Mucosa of stomach (tissue), 1 donor: ENCODE measurements around the gene MGRN1.
A peak's percentile ranks its signal among the peaks of the same experiment; 100 is the strongest.

Experiments
- H3K27me3 ChIP-seq: one replicate; pipeline ENCODE4 v1.7.0; 2013; ENCODE audit warnings: mild to moderate bottlenecking, low read length; ENCODE audit not compliant: control insufficient read depth, insufficient read depth
- H3K36me3 ChIP-seq: one replicate; pipeline ENCODE4 v1.7.0; 2013; ENCODE audit warnings: low read length; ENCODE audit not compliant: control insufficient read depth, insufficient read depth
- H3K4me1 ChIP-seq: one replicate; pipeline ENCODE4 v1.7.0; 2013; ENCODE audit warnings: mild to moderate bottlenecking, low read length; ENCODE audit not compliant: control insufficient read depth, insufficient read depth
- H3K4me3 ChIP-seq: one replicate; pipeline ENCODE4 v1.7.0; 2013; ENCODE audit warnings: low read length
- H3K9ac ChIP-seq: one replicate; pipeline ENCODE4 v1.7.0; 2013; ENCODE audit warnings: mild to moderate bottlenecking, low read length, moderate library complexity
- H3K9me3 ChIP-seq: one replicate; pipeline ENCODE4 v1.7.0; 2013; ENCODE audit warnings: mild to moderate bottlenecking, low read length, moderate library complexity; ENCODE audit not compliant: control insufficient read depth
- donor health status: Pancreatic carcinoma.

MGRN1 gene

GRCh38 chr16:4706871-4707270 lies 82.2 kb downstream of the MGRN1 start:
- no peak overlapping the region for H3K4me3 ChIP-seq
- no peaks in the 10 kb centered on the region for H3K9me3 ChIP-seq
- no peaks in the 10 kb centered on the region for H3K27me3 ChIP-seq
- peaks cover 3% of the 10 kb centered on the region for H3K4me1 ChIP-seq
- H3K9ac ChIP-seq, result no peak overlapping the region
- no peaks in the 10 kb centered on the region for H3K36me3 ChIP-seq

DNA sequence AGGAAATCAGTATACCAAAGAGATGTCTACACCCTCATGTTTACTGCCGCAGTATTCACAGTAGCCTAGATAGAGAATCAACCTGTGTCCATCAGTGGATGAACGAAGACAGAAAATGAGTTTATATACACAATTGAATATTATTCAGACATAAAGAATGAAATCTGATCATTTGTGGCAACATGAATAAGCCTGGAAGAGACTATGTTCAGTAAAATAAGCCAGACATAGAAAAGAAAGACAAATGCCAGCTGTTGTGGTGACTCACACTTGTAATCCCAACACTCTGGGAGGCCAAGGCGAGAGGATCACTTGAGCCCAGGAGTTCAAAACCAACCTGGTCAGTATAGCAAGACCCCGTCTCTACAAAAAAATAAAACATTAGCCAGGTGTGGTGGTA lies 84.9 kb downstream of the MGRN1 start:
- Histone ChIP-seq H3K9me3 (no peaks in the 10 kb centered on the region), H3K27me3 (no peaks in the 10 kb centered on the region), H3K4me1 (no peaks in the 10 kb centered on the region), H3K4me3 (no peak overlapping the region), H3K36me3 (no peaks in the 10 kb centered on the region), H3K9ac (no peak overlapping the region)

DNA sequence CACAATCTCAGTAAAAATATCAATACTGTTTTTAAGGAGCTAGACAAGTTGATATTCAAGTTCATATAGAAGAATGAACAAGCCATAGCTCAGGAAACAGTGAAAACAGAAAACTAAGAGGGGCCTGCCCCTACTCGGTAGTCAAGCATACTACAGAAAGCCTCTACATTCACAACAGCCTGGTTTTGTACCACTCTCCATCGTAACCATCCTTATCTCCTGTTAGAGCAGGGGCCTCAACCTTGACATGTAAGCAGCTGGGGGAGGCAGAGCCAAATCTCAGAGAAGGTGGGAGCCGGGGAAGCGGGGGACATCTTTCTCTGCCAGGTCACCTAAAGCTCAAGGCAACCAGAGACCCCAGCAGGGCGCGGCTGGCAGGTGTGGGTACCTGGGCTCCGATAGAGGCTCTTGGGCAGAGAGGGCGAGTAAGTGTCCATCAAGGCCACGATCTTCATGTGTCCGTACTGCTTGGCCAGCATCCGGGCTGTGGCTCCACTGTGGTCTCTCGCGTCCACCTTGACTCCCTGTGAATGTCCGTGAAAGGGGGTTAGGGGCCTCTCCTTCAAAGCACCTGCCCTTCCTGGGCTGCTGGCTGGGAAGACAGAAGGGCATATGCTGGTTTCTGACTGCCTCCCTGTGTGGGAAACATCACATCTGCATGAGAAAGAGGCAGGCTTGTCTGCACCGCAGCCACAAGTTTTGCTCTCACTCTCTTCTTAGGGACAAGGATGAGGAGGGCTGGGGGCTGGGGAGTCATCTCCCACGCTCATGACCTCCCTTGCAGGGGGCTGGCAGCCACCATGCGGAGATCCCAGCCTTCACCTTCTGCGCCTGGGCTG lies 89.3 kb downstream of the MGRN1 start:
- no peak overlapping the region for H3K9ac ChIP-seq

DNA sequence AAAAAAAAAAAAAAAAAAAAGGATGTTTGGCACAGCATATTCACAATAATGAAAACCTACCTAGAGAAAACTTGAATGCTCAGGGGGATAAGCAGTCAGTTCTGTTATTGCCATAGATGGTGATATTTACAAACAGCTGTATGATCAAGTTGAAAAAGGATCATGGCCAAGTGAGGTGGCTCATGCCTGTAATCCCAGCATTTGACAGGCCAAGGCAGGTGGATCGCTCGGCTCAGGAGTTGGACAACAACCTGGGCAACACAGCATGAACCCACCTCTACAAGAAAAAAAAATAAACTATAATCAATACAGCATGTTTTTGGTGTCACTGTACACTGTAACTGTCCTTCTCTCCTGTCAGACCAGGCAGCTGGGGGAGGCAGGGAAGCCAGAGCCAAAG lies 90.4 kb downstream of the MGRN1 start:
- H3K9ac ChIP-seq, result no peak overlapping the region
- no peaks in the 10 kb centered on the region for H3K27me3 ChIP-seq
- no peaks in the 10 kb centered on the region for H3K4me1 ChIP-seq
- no peaks in the 10 kb centered on the region for H3K36me3 ChIP-seq
- H3K9me3 ChIP-seq, result no peaks in the 10 kb centered on the region
- no peak overlapping the region for H3K4me3 ChIP-seq

More for the DNA sequence above, 89.3 kb downstream of the MGRN1 start:
- Histone ChIP-seq H3K4me3 (no peak overlapping the region), H3K4me1 (no peaks in the 10 kb centered on the region), H3K9me3 (no peaks in the 10 kb centered on the region), H3K27me3 (no peaks in the 10 kb centered on the region), H3K36me3 (no peaks in the 10 kb centered on the region)

DNA sequence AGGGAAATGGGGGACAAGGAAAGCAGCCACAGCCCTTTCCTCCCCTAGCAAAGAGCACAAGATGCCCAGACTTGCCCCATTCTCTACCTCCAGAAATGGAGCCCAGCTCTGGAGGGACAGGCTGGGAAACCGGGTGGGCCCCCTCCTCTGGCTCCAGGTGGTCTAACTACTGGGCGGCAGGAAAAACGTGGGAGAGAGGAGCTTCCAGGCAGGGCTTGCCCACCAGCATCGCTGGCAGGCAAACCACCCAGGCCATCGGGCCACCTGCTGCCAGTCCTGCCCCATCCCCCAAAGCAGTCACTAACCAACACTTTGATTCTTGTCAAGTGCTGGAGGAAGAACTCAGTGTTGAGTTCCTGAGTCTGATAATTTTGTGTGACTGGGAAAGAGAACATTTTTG lies 93.8 kb downstream of the MGRN1 start:
- Histone ChIP-seq H3K27me3 (no peaks in the 10 kb centered on the region), H3K9me3 (no peaks in the 10 kb centered on the region), H3K4me1 (no peaks in the 10 kb centered on the region), H3K4me3 (no peak overlapping the region), H3K36me3 (no peaks in the 10 kb centered on the region), H3K9ac (no peak overlapping the region)

GRCh38 chr16:4723071-4723767 lies 98.6 kb downstream of the MGRN1 start:
- Histone ChIP-seq H3K9ac (no peak overlapping the region), H3K4me3 (no peak overlapping the region), H3K36me3 (no peaks in the 10 kb centered on the region), H3K9me3 (no peaks in the 10 kb centered on the region), H3K27me3 (no peaks in the 10 kb centered on the region), H3K4me1 (no peaks in the 10 kb centered on the region)

DNA sequence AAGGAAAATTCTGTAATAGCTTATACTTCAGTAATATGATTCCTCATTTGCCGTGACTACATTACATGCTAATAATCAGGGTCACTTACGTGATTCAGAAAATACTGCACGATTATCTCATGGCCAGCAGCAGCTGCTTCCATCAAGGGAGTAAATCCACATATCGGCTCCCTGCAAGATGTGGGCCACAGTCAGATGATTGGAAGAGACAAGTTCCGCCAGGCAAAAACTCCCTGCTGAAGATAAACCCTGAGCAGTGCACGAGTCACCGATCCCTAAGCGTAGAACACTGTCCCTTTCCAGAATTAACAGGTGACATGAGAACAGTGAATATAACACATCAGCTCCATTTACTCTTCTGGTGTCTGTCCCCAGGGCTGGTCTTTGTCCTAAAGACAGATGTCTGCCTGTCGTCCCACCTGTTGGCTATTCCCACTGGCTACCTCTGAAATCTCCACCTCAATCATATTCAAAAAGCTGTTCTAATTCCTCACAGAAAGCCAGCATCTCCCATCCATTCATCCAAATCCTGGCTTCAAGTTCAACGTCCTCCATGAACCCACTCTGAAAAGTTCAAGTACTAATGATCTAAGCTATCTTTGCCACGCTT lies 100.1 kb downstream of the MGRN1 start:
- no peak overlapping the region for H3K4me3 ChIP-seq
- no peaks in the 10 kb centered on the region for H3K36me3 ChIP-seq
- no peaks in the 10 kb centered on the region for H3K27me3 ChIP-seq
- H3K9me3 ChIP-seq, result no peaks in the 10 kb centered on the region
- H3K4me1 ChIP-seq, result no peaks in the 10 kb centered on the region
- H3K9ac ChIP-seq, result no peak overlapping the region

- Histone ChIP-seq H3K36me3 (no peaks in the 10 kb centered on the region), H3K4me3 (no peak overlapping the region), H3K27me3 (no peaks in the 10 kb centered on the region), H3K9me3 (no peaks in the 10 kb centered on the region), H3K9ac (no peak overlapping the region), H3K4me1 (no peaks in the 10 kb centered on the region)
Observed at GRCh38 chr16:4726616-4727015, 102.0 kb downstream of the MGRN1 start.

DNA sequence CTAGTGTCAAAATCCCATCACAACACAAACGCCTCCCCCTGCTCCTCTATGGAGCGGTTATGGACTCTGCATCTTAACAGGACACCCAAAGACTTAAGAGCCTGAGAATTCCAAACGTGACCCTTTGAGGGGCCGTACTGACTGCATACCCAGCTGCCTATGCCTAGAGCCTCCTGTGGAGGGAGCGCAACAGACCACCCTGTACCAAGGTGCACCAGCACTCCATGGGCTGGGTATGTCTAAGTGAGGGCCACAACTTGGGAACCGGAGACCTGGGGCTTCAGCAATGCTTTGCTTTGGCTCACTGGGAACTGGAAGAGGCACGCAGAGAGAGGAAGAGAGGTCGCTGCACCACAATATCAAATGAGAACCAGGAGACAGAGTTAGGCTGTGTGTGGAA lies 104.0 kb downstream of the MGRN1 start:
- Histone ChIP-seq H3K36me3 (no peaks in the 10 kb centered on the region), H3K9me3 (no peaks in the 10 kb centered on the region), H3K4me3 (no peak overlapping the region), H3K9ac (no peak overlapping the region), H3K4me1 (no peaks in the 10 kb centered on the region), H3K27me3 (no peaks in the 10 kb centered on the region)

DNA sequence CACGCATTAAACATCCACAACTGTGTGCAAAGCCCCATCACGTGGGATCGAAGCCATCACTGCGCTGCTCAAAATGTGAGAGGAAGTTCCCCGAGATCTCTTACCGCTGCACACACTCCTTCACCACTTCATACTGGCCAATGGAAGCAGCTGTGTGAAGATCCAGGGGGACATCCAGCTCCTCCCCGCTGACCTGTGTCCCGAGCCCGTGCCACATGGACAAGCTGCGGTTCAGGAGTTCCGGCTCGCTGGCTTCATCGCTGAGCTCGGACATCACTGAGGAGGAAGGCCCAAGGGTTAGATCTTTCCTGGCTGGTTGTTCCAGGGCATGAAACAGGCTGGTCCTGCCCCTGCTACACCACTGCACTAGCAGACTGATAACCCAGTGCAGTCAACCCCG lies 105.2 kb downstream of the MGRN1 start:
- H3K27me3 ChIP-seq, result no peaks in the 10 kb centered on the region
- no peak overlapping the region for H3K4me3 ChIP-seq
- no peak overlapping the region for H3K9ac ChIP-seq
- no peaks in the 10 kb centered on the region for H3K36me3 ChIP-seq
- H3K4me1 ChIP-seq, result peaks cover under 1% of the 10 kb centered on the region
- H3K9me3 ChIP-seq, result no peaks in the 10 kb centered on the region

- Histone ChIP-seq H3K4me1 (peaks cover 6% of the 10 kb centered on the region), H3K9me3 (no peaks in the 10 kb centered on the region), H3K9ac (peak overlapping the region; percentile 71), H3K4me3 (peak overlapping the region; percentile 98), H3K36me3 (no peaks in the 10 kb centered on the region), H3K27me3 (no peaks in the 10 kb centered on the region)
Observed at GRCh38 chr16:4733211-4733742, 108.7 kb downstream of the MGRN1 start.

DNA sequence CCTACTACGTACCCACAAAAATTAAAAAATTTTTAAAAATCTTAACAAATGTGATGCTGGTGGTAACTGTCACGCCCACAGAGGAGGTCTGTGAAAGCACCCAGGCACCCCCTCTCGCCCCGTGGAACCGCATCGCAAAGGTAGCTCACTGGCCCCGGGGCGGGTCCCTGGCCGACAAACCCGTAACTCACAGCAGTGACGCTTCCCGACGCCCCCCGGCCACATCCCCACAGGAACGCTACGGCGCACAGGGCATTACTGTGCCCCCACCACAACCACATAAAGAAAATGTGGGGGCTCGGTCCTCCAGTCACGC lies 109.1 kb downstream of the MGRN1 start:
- Histone ChIP-seq H3K9me3 (no peaks in the 10 kb centered on the region), H3K27me3 (no peaks in the 10 kb centered on the region), H3K36me3 (no peaks in the 10 kb centered on the region), H3K4me3 (peak overlapping the region; percentile 98), H3K9ac (peak overlapping the region; percentile 71), H3K4me1 (peaks cover 6% of the 10 kb centered on the region)
